WERI-Rb-1 (cell line): ENCODE measurements around the gene SPAG9.
A peak's percentile ranks its signal among the peaks of the same experiment; 100 is the strongest.

Source experiments
- DNase-seq: peaks from one replicate; pipeline ENCODE4 v3.0.0-alpha.2; 2020
- H3K27ac ChIP-seq: fragments of 250-450 bp; sonication (Bioruptor Pico); 2 replicates; pipeline ENCODE4 v1.5.1; 2020; ENCODE audit warnings: mild to moderate bottlenecking, moderate library complexity
- H3K27me3 ChIP-seq: fragments of 250-450 bp; sonication (Bioruptor Pico); 2 replicates; pipeline ENCODE4 v1.5.1; 2021; ENCODE audit warnings: mild to moderate bottlenecking, low read depth, moderate library complexity; ENCODE audit not compliant: insufficient read depth, severe bottlenecking
- H3K36me3 ChIP-seq: fragments of 250-450 bp; sonication (Bioruptor Pico); 2 replicates; pipeline ENCODE4 v1.5.1; 2020; ENCODE audit warnings: mild to moderate bottlenecking, moderate library complexity
- H3K4me3 ChIP-seq: 2 replicates; pipeline ENCODE4 v1.5.1; 2011; ENCODE audit warnings: low read depth, mild to moderate bottlenecking, control low read depth, low read length
- H3K9me3 ChIP-seq: fragments of 250-450 bp; sonication (Bioruptor Pico); 2 replicates; pipeline ENCODE4 v1.5.1; 2021; ENCODE audit warnings: mild to moderate bottlenecking, moderate library complexity; ENCODE audit not compliant: severe bottlenecking
- CTCF ChIP-seq: IDR thresholded peaks from 2 replicates; pipeline ENCODE4 v1.5.1; 2011; ENCODE audit warnings: low read depth, mild to moderate bottlenecking, control low read depth, inconsistent platforms, low read length

The SPAG9 gene

GRCh38 chr17:50922721-50923405, 197.8 kb downstream of the SPAG9 start:
- Histone ChIP-seq H3K27me3 (no peaks in the 10 kb centered on the region), H3K36me3 (no peaks in the 10 kb centered on the region), H3K9me3 (no peaks in the 10 kb centered on the region), H3K4me3 (no peak overlapping the region), H3K27ac (peak overlapping the region; percentile 73)
- TF ChIP-seq CTCF = no peak
- no peak for DNase-seq

- no peak for TF ChIP-seq CTCF
- DNase-seq = no peak
- Histone ChIP-seq H3K36me3 (no peaks in the 10 kb centered on the region), H3K4me3 (no peak overlapping the region), H3K27me3 (no peaks in the 10 kb centered on the region), H3K27ac (peak overlapping the region; percentile 73), H3K9me3 (no peaks in the 10 kb centered on the region)
These were observed 198.6 kb downstream of the SPAG9 start for GRCh38 chr17:50922107-50922506.

GRCh38 chr17:50920891-50921586, 199.6 kb downstream of the SPAG9 start:
- peak overlapping the region; percentile 65 for H3K27ac ChIP-seq
- no peaks in the 10 kb centered on the region for H3K9me3 ChIP-seq
- H3K36me3 ChIP-seq = no peaks in the 10 kb centered on the region
- H3K4me3 ChIP-seq = no peak overlapping the region
- no peaks in the 10 kb centered on the region for H3K27me3 ChIP-seq
- no peak for TF ChIP-seq CTCF
- DNase-seq = peak; percentile 80

- DNase-seq = no peak
- Histone ChIP-seq H3K4me3 (no peak overlapping the region), H3K27ac (peak overlapping the region; percentile 65), H3K27me3 (no peaks in the 10 kb centered on the region), H3K9me3 (no peaks in the 10 kb centered on the region), H3K36me3 (no peaks in the 10 kb centered on the region)
- no peak for TF ChIP-seq CTCF
These were observed 200.6 kb downstream of the SPAG9 start for GRCh38 chr17:50920041-50920410.

- Histone ChIP-seq H3K36me3 (no peaks in the 10 kb centered on the region), H3K4me3 (no peak overlapping the region), H3K9me3 (no peaks in the 10 kb centered on the region), H3K27ac (peak overlapping the region; percentile 65), H3K27me3 (no peaks in the 10 kb centered on the region)
- no peak for TF ChIP-seq CTCF
- DNase-seq = peak; percentile 35
These were observed 201.2 kb downstream of the SPAG9 start for GRCh38 chr17:50919321-50920040.
